HPDE6-E6E7 (cell line): ENCODE results near the gene ZNF471.

ENCODE experiments used
- DNase-seq: peaks from one replicate; pipeline ENCODE4 v3.0.0; 2011; ENCODE audit warnings: missing footprints; ENCODE audit errors: extremely low spot score

The ZNF471 gene

GRCh38 chr19:56573914-56574313, 66.3 kb downstream of the ZNF471 start:
- DNase-seq = no peak

GRCh38 chr19:56577719-56578602, 70.3 kb downstream of the ZNF471 start:
- DNase-seq = no peak
